ENCODE results near the gene SMCO4. TPM values are rescaled to one million over a fixed set of nuclear protein-coding genes. Genes with fewer than 3 reads are reported as not detected.
"Not testable (repeated sequence)": the region's sequence is repeated elsewhere in the genome, so short reads cannot be mapped to it uniquely, and the experiment has no call there.

SMCO4 gene
- total RNA-seq, 1 donor from 2014 or later: 29.3 TPM

DNA sequence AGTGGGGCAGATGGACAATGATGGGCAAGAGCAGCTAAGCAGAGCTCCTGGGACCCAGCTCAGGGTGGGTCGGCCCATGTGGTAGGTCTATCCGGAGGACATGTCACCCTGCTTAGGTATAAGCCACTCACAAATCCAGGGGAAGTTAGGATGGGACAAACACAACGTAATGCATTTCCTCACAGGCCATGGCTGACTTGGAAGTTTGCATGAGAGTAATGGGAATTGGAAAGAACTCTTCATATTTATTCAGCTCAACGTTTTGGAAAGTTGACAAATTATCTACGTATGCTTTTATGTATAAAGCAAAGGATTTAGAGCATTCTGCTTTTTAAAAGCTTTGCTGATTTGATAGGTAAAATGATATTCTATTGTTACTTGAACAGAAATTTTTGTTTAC is 74.9 kb downstream of the SMCO4 start:
- Histone ChIP-seq H2AFZ (ENCODE audit: low read depth, low read length) (no peak overlapping the region), H3K9ac (ENCODE audit: low read length) (no peak overlapping the region), H3K4me3 (ENCODE audit: insufficient read depth, low read depth, low read length) (no peak overlapping the region), H3K36me3 (ENCODE audit: insufficient read depth, low read length) (no peaks in the 10 kb centered on the region), H3K9me3 (ENCODE audit: insufficient read depth, low read depth, low read length) (no peaks in the 10 kb centered on the region), H4K20me1 (ENCODE audit: insufficient read depth, low read length) (no peaks in the 10 kb centered on the region), H3K27me3 (ENCODE audit: insufficient read depth, low read length) (no peaks in the 10 kb centered on the region), H3K27ac (ENCODE audit: low read depth, low read length) (no peak overlapping the region), H3K4me1 (ENCODE audit: insufficient read depth, low read length) (no peaks in the 10 kb centered on the region), H3K79me2 (ENCODE audit: insufficient read depth, low read length) (no peaks in the 10 kb centered on the region), H3K4me2 (ENCODE audit: low read length) (no peak overlapping the region)
- DNase-seq (ENCODE audit: low read depth): no peak
- FAIRE-seq: no peak
- Mint-ChIP-seq H3K4me1 (ENCODE audit: low read depth, unreplicated experiment) (peaks cover 4% of the 10 kb centered on the region), H3K27me3 (ENCODE audit: low read depth, unreplicated experiment) (peaks cover 2% of the 10 kb centered on the region), H3K36me3 (ENCODE audit: low read depth, unreplicated experiment) (no peaks in the 10 kb centered on the region), H3K4me3 (ENCODE audit: unreplicated experiment) (no peak overlapping the region), H3K9me3 (ENCODE audit: unreplicated experiment) (no peaks in the 10 kb centered on the region), H3K27ac (ENCODE audit: unreplicated experiment) (no peak overlapping the region)
- no peak for TF ChIP-seq CTCF (IDR thresholded peaks at IDR 0.05; ENCODE audit: insufficient read depth, low read depth, low read length)

DNA sequence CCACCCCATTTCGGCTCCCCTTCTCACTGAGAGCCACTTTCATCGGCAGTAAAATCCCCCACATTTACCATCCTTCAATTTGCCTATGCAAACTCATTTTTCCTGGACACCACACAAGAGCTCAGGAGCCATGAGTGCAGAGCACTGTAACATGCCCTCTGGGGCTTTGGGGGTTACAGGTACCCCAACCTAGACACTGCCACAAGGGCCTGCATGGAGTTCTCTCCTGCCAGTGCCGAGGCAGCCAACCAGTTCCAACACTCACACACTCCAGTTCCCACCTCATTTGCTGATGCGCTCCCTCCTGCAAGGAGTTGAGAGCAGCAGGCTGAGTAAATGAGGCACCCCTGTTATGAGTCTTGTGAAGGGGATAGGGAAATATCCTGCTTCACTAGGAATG is 76.1 kb downstream of the SMCO4 start:
- Histone ChIP-seq H3K36me3 (ENCODE audit: insufficient read depth, low read length) (no peaks in the 10 kb centered on the region), H3K79me2 (ENCODE audit: insufficient read depth, low read length) (no peaks in the 10 kb centered on the region), H3K27me3 (ENCODE audit: insufficient read depth, low read length) (no peaks in the 10 kb centered on the region), H2AFZ (ENCODE audit: low read depth, low read length) (no peak overlapping the region), H4K20me1 (ENCODE audit: insufficient read depth, low read length) (no peaks in the 10 kb centered on the region), H3K9me3 (ENCODE audit: insufficient read depth, low read depth, low read length) (no peaks in the 10 kb centered on the region), H3K4me1 (ENCODE audit: insufficient read depth, low read length) (no peaks in the 10 kb centered on the region), H3K9ac (ENCODE audit: low read length) (no peak overlapping the region), H3K4me3 (ENCODE audit: insufficient read depth, low read depth, low read length) (no peak overlapping the region), H3K27ac (ENCODE audit: low read depth, low read length) (no peak overlapping the region), H3K4me2 (ENCODE audit: low read length) (no peak overlapping the region)
- no peak overlapping the region for H3K27ac Mint-ChIP-seq (ENCODE audit: unreplicated experiment)
- TF ChIP-seq CTCF (IDR thresholded peaks at IDR 0.05; ENCODE audit: insufficient read depth, low read depth, low read length) (no peak), EZH2 (IDR thresholded peaks at IDR 0.05; ENCODE audit: insufficient read depth, low read length) (no peak)
- H3K36me3 Mint-ChIP-seq (ENCODE audit: low read depth, unreplicated experiment): no peaks in the 10 kb centered on the region
- DNase-seq (ENCODE audit: low read depth): no peak
- H3K27me3 Mint-ChIP-seq (ENCODE audit: low read depth, unreplicated experiment): peaks cover 2% of the 10 kb centered on the region
- H3K9me3 Mint-ChIP-seq (ENCODE audit: unreplicated experiment): peaks cover 5% of the 10 kb centered on the region
- no peak for FAIRE-seq
- peak overlapping the region; percentile 14 for H3K4me3 Mint-ChIP-seq (ENCODE audit: unreplicated experiment)
- peaks cover 4% of the 10 kb centered on the region for H3K4me1 Mint-ChIP-seq (ENCODE audit: low read depth, unreplicated experiment)

DNA sequence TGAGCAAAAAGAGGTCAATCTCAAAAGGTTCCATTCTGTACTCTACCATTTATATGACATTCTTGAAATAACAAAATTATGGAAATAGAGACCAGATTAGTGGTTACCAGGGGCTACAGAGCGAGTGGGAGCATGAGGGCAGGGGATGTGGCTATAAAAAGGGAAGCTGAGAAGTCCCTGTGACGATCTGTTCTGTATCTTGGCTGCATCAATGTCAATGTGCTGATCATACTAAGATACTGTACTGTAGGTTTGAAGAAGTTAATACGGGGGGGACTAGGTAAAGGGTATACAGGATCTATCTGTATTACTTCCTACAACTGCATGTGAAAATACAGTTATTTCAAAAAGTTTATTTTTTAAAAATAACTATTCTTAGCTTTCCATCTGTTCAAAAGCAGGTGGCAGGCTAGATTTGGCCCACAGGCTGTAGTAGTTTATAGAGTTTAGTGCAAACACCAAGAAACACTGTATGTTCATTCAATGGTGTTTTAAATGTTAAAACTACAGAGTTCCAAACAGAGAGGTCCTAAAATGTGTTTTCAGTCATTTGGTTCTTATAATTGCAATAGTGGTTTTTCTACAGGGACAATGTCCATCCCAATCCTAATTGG is 78.2 kb downstream of the SMCO4 start:
- Mint-ChIP-seq H3K36me3 (ENCODE audit: low read depth, unreplicated experiment) (no peaks in the 10 kb centered on the region), H3K27me3 (ENCODE audit: low read depth, unreplicated experiment) (peaks cover 2% of the 10 kb centered on the region), H3K4me3 (ENCODE audit: unreplicated experiment) (no peak overlapping the region), H3K9me3 (ENCODE audit: unreplicated experiment) (peaks cover 10% of the 10 kb centered on the region), H3K27ac (ENCODE audit: unreplicated experiment) (no peak overlapping the region), H3K4me1 (ENCODE audit: low read depth, unreplicated experiment) (peaks cover 4% of the 10 kb centered on the region)
- no peak for TF ChIP-seq CTCF (IDR thresholded peaks at IDR 0.05; ENCODE audit: insufficient read depth, low read depth, low read length)
- TF ChIP-seq EZH2 (IDR thresholded peaks at IDR 0.05; ENCODE audit: insufficient read depth, low read length): no peak
- Histone ChIP-seq H3K27me3 (ENCODE audit: insufficient read depth, low read length) (no peaks in the 10 kb centered on the region), H3K4me3 (ENCODE audit: insufficient read depth, low read depth, low read length) (no peak overlapping the region), H3K4me1 (ENCODE audit: insufficient read depth, low read length) (no peaks in the 10 kb centered on the region), H3K27ac (ENCODE audit: low read depth, low read length) (no peak overlapping the region), H3K9me3 (ENCODE audit: insufficient read depth, low read depth, low read length) (no peaks in the 10 kb centered on the region), H2AFZ (ENCODE audit: low read depth, low read length) (no peak overlapping the region), H3K9ac (ENCODE audit: low read length) (no peak overlapping the region), H3K4me2 (ENCODE audit: low read length) (no peak overlapping the region), H4K20me1 (ENCODE audit: insufficient read depth, low read length) (no peaks in the 10 kb centered on the region), H3K36me3 (ENCODE audit: insufficient read depth, low read length) (no peaks in the 10 kb centered on the region), H3K79me2 (ENCODE audit: insufficient read depth, low read length) (no peaks in the 10 kb centered on the region)
- FAIRE-seq: no peak
- DNase-seq (ENCODE audit: low read depth): no peak

- not testable (repeated sequence) for H3K4me1 Mint-ChIP-seq (ENCODE audit: low read depth, unreplicated experiment); H3K27ac ChIP-seq (ENCODE audit: low read depth, low read length); H3K27me3 ChIP-seq (ENCODE audit: insufficient read depth, low read length); H4K20me1 ChIP-seq (ENCODE audit: insufficient read depth, low read length); DNase-seq (ENCODE audit: low read depth); H2AFZ ChIP-seq (ENCODE audit: low read depth, low read length); H3K27ac Mint-ChIP-seq (ENCODE audit: unreplicated experiment); H3K4me3 ChIP-seq (ENCODE audit: insufficient read depth, low read depth, low read length); H3K27me3 Mint-ChIP-seq (ENCODE audit: low read depth, unreplicated experiment); H3K9ac ChIP-seq (ENCODE audit: low read length); H3K4me3 Mint-ChIP-seq (ENCODE audit: unreplicated experiment); H3K36me3 Mint-ChIP-seq (ENCODE audit: low read depth, unreplicated experiment); H3K36me3 ChIP-seq (ENCODE audit: insufficient read depth, low read length); H3K9me3 ChIP-seq (ENCODE audit: insufficient read depth, low read depth, low read length); H3K4me2 ChIP-seq (ENCODE audit: low read length); H3K79me2 ChIP-seq (ENCODE audit: insufficient read depth, low read length); H3K4me1 ChIP-seq (ENCODE audit: insufficient read depth, low read length); FAIRE-seq
- H3K9me3 Mint-ChIP-seq (ENCODE audit: unreplicated experiment): peaks cover 10% of the 10 kb centered on the region
Observed at GRCh38 chr11:93463666-93464065, 79.5 kb downstream of the SMCO4 start.
